ENCODE data around the gene TULP1. TPM values are rescaled to one million over a fixed set of nuclear protein-coding genes. Genes with fewer than 3 reads are reported as not detected.
A peak's percentile ranks its signal among the peaks of the same experiment; 100 is the strongest.

TULP1 gene
- total and polyA plus RNA-seq, 2 of the 8 experiments (the other 6 are each of a cell fraction or from before 2014, with no cell fraction given), result 3.2 to 6.8 TPM

DNA sequence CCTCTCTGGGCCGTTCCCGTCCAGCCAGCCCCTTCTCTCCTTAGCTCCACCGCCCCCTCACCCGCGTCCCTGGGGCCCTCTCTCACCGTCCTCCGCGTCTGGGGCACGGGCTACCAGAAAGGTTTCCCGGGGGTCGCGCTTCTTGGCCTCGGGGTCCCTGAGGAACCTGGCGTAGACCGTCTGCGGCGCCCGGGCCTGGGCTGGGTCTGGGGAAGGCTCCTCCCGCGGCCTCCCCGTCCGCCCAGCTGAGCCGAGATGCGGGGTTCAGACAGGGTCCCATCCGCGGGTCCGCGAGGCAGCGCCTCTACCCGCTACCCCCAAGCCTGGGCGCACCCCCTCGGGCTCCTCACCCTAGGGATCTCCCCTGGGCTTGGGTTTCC is 1.1 kb downstream of the TULP1 start:
- Histone ChIP-seq H2BK5ac (ENCODE audit: low read depth, low read length) (no peak overlapping the region), H4K5ac (ENCODE audit: insufficient read length, low read depth, low read length) (no peak overlapping the region), H4K91ac (replicated peaks; ENCODE audit: insufficient read length, low read length) (no peak overlapping the region), H3K4me2 (ENCODE audit: insufficient read depth in 1 of 2, low read depth in 2 of 2, low read length in 2 of 2) (peak overlapping the region; percentile 81 to 88), H2AK5ac (ENCODE audit: low read depth, low read length) (no peak overlapping the region), H2BK120ac (replicated peaks; ENCODE audit: low read depth, low read length) (no peak overlapping the region), H2BK15ac (ENCODE audit: low read length) (no peak overlapping the region), H3K27ac (ENCODE audit: low read depth, low read length) (no peak overlapping the region), H3K14ac (ENCODE audit: insufficient read length) (no peak overlapping the region), H3K79me2 (ENCODE audit: control insufficient read depth in 1 of 2, insufficient read depth in 2 of 2, low read length in 2 of 2) (no peaks in the 10 kb centered on the region), H3K4me1 (replicated peaks in 1 of 4; ENCODE audit: control insufficient read depth in 3 of 4, insufficient read depth in 4 of 4, low read length in 3 of 4) (peaks cover 6 to 31% (median 21%) of the 10 kb centered on the region in 4 experiments), H4K8ac (ENCODE audit: extremely low read depth, insufficient read depth, low read length) (peak overlapping the region; percentile 82), H3K9me3 (ENCODE audit: insufficient read depth in 2 of 2, low read depth in 1 of 2, low read length in 1 of 2) (no peaks in the 10 kb centered on the region), H3K23me2 (ENCODE audit: low read depth, low read length) (no peaks in the 10 kb centered on the region; the same call in 1 of the 2 replicates), H3K56ac (replicated peaks; ENCODE audit: insufficient read length, low read depth, low read length) (peak overlapping the region; percentile 6), H3K18ac (ENCODE audit: extremely low read depth, low read length) (peak overlapping the region; percentile 71), H3K4ac (replicated peaks; ENCODE audit: insufficient read length, low read depth, low read length) (no peak overlapping the region), H2BK12ac (ENCODE audit: low read depth, low read length) (no peak overlapping the region), H2BK20ac (ENCODE audit: low read length) (no peak overlapping the region), H3K79me1 (ENCODE audit: low read depth, low read length) (no peaks in the 10 kb centered on the region), H3K27me3 (replicated peaks in 1 of 4; ENCODE audit: control insufficient read depth in 3 of 4, extremely low read depth in 1 of 4, insufficient read depth in 3 of 4, low read length in 3 of 4) (peaks cover 0 to 17% (median 6%) of the 10 kb centered on the region in 4 experiments; a peak in 5 of 7 replicates), H3K9ac (replicated peaks in 1 of 4; ENCODE audit: extremely low read depth in 1 of 4, low read depth in 3 of 4, low read length in 3 of 4) (no peak overlapping the region; a peak in 2 of 7 replicates), H2AFZ (ENCODE audit: low read length) (0 out of 2 replicates have a peak overlapping the region, but pooled peaks have one; percentile 16), H3K36me3 (ENCODE audit: control insufficient read depth in 2 of 4, insufficient read depth in 4 of 4, low read length in 3 of 4) (no peaks in the 10 kb centered on the region), H4K20me1 (replicated peaks in 1 of 2; ENCODE audit: control insufficient read depth in 1 of 2, insufficient read depth in 2 of 2, low read length in 2 of 2) (no peaks in the 10 kb centered on the region), H3K23ac (ENCODE audit: insufficient read length) (no peak overlapping the region), H3K4me3 (ENCODE audit: extremely low read depth in 1 of 4, insufficient read depth in 2 of 4, low read depth in 3 of 4, low read length in 4 of 4) (peak overlapping the region; percentile 30 to 67 (median 41))
- TF ChIP-seq, protein P1, sequence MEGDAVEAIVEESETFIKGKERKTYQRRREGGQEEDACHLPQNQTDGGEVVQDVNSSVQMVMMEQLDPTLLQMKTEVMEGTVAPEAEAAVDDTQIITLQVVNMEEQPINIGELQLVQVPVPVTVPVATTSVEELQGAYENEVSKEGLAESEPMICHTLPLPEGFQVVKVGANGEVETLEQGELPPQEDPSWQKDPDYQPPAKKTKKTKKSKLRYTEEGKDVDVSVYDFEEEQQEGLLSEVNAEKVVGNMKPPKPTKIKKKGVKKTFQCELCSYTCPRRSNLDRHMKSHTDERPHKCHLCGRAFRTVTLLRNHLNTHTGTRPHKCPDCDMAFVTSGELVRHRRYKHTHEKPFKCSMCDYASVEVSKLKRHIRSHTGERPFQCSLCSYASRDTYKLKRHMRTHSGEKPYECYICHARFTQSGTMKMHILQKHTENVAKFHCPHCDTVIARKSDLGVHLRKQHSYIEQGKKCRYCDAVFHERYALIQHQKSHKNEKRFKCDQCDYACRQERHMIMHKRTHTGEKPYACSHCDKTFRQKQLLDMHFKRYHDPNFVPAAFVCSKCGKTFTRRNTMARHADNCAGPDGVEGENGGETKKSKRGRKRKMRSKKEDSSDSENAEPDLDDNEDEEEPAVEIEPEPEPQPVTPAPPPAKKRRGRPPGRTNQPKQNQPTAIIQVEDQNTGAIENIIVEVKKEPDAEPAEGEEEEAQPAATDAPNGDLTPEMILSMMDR (IDR thresholded peaks at IDR 0.05; ENCODE audit: control extremely low read depth in 1 of 3, insufficient read depth in 1 of 3, low read depth in 1 of 3, low read length in 3 of 3), result no peak
- TF ChIP-seq HDAC2 (IDR thresholded peaks at IDR 0.05; ENCODE audit: borderline replicate concordance in 1 of 2, low read depth in 2 of 2, low read length in 2 of 2), result no peak
- TF ChIP-seq FOSL1 (IDR thresholded peaks at IDR 0.05; ENCODE audit: insufficient read depth, low read depth, low read length), result no peak
- TF ChIP-seq KDM4A (IDR thresholded peaks at IDR 0.05; ENCODE audit: low read depth, low read length, severe bottlenecking), result no peak
- CTCF ChIA-PET (ENCODE audit: partially characterized antibody), result no interaction called here
- WGBS, 2 experiments (ENCODE audit: extremely low coverage in 1 of 2, insufficient coverage in 1 of 2, insufficient read length in 1 of 2, insufficient replicate concordance in 2 of 2, low coverage in 1 of 2, low lambda C conversion rate in 2 of 2, missing lambda C conversion rate in 1 of 2), result 17% methylated on average over 20 of the region's 32 CpGs; no CpG with 5 or more reads in 1 of the 2 experiments
- no peak for DNase-seq (ENCODE audit: low read depth in 1 of 2, low spot score in 2 of 2)
- POLR2A ChIA-PET (ENCODE audit: partially characterized antibody), result interaction anchor here (8.4 to 37.6 kb wide), 2 partner anchors 15 to 34 kb away, joined by 54 to 1319 read pairs; partner anchors contain the start of genes RPL10A and TEAD3
- FAIRE-seq, result no peak
